Nephron progenitor cell (in vitro differentiated cells): ENCODE measurements around the gene CCDC188.

Source experiments
- DNase-seq: peaks from one replicate; pipeline ENCODE4 v3.0.0; 2021
- H3K27ac Mint-ChIP-seq: 2 replicates; pipeline ENCODE4 v1.8.0; 2021; ENCODE audit warnings: mild to moderate bottlenecking, moderate library complexity, mixed read lengths
- H3K27me3 Mint-ChIP-seq: 2 replicates; pipeline ENCODE4 v1.8.0; 2021; ENCODE audit warnings: mild to moderate bottlenecking, low read depth, mixed read lengths; ENCODE audit not compliant: poor library complexity
- H3K36me3 Mint-ChIP-seq: 2 replicates; pipeline ENCODE4 v1.8.0; 2021; ENCODE audit warnings: low read depth, mixed read lengths
- H3K4me1 Mint-ChIP-seq: 2 replicates; pipeline ENCODE4 v1.8.0; 2021; ENCODE audit warnings: mixed read lengths
- H3K4me3 Mint-ChIP-seq: 2 replicates; pipeline ENCODE4 v1.8.0; 2021; ENCODE audit warnings: mild to moderate bottlenecking, moderate library complexity, mixed read lengths
- H3K9me3 Mint-ChIP-seq: 2 replicates; pipeline ENCODE4 v1.8.0; 2021; ENCODE audit warnings: mild to moderate bottlenecking, moderate library complexity, mixed read lengths
- TF ChIP-seq, protein P1 (sequence below): fragments of 200-600 bp; sonication (generic); IDR thresholded peaks from 2 replicates; pipeline ENCODE4 v1.5.0; 2021; ENCODE audit warnings: antibody characterized with exemption

The CCDC188 gene

GRCh38 chr22:20128902-20129746 lies 21.7 kb downstream of the CCDC188 start:
- no peak overlapping the region for H3K4me3 Mint-ChIP-seq
- peaks cover 11% of the 10 kb centered on the region for H3K4me1 Mint-ChIP-seq
- H3K27ac Mint-ChIP-seq = no peak overlapping the region
- TF ChIP-seq, protein P1, sequence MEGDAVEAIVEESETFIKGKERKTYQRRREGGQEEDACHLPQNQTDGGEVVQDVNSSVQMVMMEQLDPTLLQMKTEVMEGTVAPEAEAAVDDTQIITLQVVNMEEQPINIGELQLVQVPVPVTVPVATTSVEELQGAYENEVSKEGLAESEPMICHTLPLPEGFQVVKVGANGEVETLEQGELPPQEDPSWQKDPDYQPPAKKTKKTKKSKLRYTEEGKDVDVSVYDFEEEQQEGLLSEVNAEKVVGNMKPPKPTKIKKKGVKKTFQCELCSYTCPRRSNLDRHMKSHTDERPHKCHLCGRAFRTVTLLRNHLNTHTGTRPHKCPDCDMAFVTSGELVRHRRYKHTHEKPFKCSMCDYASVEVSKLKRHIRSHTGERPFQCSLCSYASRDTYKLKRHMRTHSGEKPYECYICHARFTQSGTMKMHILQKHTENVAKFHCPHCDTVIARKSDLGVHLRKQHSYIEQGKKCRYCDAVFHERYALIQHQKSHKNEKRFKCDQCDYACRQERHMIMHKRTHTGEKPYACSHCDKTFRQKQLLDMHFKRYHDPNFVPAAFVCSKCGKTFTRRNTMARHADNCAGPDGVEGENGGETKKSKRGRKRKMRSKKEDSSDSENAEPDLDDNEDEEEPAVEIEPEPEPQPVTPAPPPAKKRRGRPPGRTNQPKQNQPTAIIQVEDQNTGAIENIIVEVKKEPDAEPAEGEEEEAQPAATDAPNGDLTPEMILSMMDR = peak; percentile 13
- H3K36me3 Mint-ChIP-seq = peaks cover 29% of the 10 kb centered on the region
- no peak for DNase-seq
- H3K27me3 Mint-ChIP-seq = peaks cover 10% of the 10 kb centered on the region
- no peaks in the 10 kb centered on the region for H3K9me3 Mint-ChIP-seq

DNA sequence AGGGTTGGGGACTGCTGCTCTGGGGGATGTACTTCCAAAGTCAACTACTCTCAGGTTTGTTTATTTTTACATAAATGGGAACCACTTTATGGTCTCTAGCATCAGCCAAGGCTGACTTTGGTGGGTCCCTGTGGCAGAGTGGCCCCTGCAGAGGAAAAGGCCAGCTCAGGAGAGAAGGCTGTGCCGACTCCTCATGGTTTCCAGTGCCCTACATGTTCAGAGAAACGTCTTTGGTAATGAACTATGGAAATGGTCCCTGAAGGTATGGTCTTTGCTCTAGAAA lies 22.3 kb downstream of the CCDC188 start:
- Mint-ChIP-seq H3K4me1 (peaks cover 8% of the 10 kb centered on the region), H3K9me3 (no peaks in the 10 kb centered on the region), H3K4me3 (no peak overlapping the region), H3K36me3 (peaks cover 29% of the 10 kb centered on the region), H3K27me3 (peaks cover 5% of the 10 kb centered on the region), H3K27ac (peak overlapping the region; percentile 93)
- DNase-seq = no peak
- TF ChIP-seq, protein P1 = no peak

- Mint-ChIP-seq H3K4me3 (no peak overlapping the region), H3K27me3 (peaks cover 4% of the 10 kb centered on the region), H3K4me1 (peaks cover 3% of the 10 kb centered on the region), H3K36me3 (peaks cover 29% of the 10 kb centered on the region), H3K9me3 (no peaks in the 10 kb centered on the region), H3K27ac (peak overlapping the region; percentile 93)
- TF ChIP-seq, protein P1 = no peak
- no peak for DNase-seq
Observed at GRCh38 chr22:20127869-20128618, 22.8 kb downstream of the CCDC188 start.

DNA sequence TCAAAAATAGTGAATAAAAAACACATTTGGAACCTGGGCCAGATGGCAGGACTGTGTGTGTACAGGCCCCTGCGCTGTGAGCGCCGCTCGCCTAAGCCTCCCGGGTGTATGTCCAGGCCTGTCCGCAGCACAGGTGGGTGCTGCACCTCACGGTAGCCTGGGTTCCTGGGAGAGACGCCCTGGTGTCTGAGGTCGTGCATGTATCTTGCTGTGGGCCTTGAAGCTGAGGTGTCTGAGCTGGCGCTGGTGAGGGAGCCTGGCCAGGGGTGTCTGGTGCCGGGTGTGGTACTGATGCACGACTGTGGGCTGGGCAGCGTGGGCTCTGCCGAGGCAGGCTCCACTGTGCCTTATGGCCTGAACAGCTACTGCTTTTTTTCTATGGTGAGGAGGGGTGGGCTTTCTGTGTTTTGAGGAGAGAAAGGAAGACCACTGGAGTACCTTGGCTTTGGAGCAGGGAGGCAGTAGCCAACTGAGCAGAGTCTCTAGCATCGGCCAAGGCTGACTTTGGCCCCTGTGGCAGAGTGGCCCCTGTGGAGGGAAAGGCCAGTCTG lies 23.5 kb downstream of the CCDC188 start:
- H3K27ac Mint-ChIP-seq = peak overlapping the region; percentile 93

DNA sequence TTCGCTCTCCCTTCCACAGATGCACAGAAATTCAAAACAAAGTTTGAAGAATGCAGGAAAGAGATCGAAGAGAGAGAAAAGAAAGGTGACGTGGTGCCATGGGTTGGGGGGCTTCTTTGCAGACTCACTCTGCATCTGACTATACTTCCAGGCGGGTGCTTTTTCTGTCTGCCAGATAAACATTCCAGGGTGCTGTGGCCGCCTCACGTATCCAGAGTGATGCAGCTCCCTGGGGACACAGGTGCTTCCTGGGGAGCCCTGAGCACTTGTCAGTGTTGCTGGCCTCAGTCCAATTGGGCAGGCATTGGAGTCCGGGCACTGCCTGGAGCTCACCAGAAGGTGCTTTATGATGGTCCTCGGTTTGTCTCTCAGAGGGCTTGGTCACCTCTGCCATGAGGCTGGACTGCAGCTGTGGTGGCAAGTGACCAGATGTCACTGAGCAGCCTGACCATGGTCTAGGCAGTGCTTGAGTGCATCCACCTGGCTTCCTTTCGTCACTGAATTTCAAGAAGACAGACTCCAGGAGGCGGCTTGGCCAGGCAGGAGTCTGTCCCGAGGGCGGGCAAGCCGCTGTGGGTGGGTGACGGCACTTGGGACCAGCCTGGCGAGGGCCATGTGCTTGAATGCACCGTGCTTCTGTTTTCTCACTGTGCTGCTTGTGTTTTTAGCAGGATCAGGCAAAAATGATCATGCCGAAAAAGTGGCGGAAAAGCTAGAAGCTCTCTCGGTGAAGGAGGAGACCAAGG lies 24.4 kb downstream of the CCDC188 start:
- TF ChIP-seq, protein P1 = no peak
- Mint-ChIP-seq H3K36me3 (peaks cover 39% of the 10 kb centered on the region), H3K27ac (peak overlapping the region; percentile 93), H3K27me3 (peaks cover 3% of the 10 kb centered on the region), H3K4me1 (peaks cover 8% of the 10 kb centered on the region), H3K4me3 (no peak overlapping the region), H3K9me3 (no peaks in the 10 kb centered on the region)
- DNase-seq = no peak

More for the DNA sequence above, 23.5 kb downstream of the CCDC188 start:
- TF ChIP-seq, protein P1 = no peak
- Mint-ChIP-seq H3K36me3 (peaks cover 29% of the 10 kb centered on the region), H3K9me3 (no peaks in the 10 kb centered on the region), H3K27me3 (peaks cover 3% of the 10 kb centered on the region), H3K4me1 (no peaks in the 10 kb centered on the region), H3K4me3 (no peak overlapping the region)
- DNase-seq = no peak
